Umbilical cord (tissue), 2 donors: ENCODE measurements around the gene CRIM1. TPM values are rescaled to one million over a fixed set of nuclear protein-coding genes. Genes with fewer than 3 reads are reported as not detected.
A peak's percentile ranks its signal among the peaks of the same experiment; 100 is the strongest.

Source experiments
- DNase-seq: peaks from one replicate; pipeline ENCODE4 v3.0.0-alpha.2; 2015; ENCODE audit warnings: low spot score
- total RNA-seq: library from RNA; depleted of rRNA; stranded (reverse); fragments of >200 nt; gene quantifications from one replicate; pipeline ENCODE4 v1.2.3, GENCODE V29; 2014; ENCODE audit warnings: low replicate concordance; ENCODE audit not compliant: insufficient read depth

The CRIM1 gene
- total RNA-seq, 1 donor from 2014 or later: 344 TPM

DNA sequence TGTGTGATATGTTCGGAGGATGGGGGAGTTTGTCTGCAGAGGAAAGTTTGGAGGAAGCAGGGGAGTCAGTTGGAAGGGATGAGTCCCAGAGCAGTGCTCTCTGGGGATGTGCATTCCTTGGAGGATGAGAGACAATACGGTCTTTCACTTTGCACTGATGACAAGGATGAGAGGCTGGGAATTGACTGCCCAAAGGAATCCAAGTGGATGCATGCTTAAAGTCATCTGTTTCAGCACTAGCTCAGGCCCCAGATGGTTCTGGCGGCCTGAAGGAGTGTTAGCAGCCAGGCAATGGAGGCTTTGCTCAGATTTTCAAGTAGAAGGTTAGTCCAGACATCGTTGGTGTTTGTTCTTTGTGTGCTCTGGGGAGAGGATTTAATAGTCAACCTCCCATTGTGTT lies 100.2 kb downstream of the CRIM1 start:
- DNase-seq: peak; percentile 44

DNA sequence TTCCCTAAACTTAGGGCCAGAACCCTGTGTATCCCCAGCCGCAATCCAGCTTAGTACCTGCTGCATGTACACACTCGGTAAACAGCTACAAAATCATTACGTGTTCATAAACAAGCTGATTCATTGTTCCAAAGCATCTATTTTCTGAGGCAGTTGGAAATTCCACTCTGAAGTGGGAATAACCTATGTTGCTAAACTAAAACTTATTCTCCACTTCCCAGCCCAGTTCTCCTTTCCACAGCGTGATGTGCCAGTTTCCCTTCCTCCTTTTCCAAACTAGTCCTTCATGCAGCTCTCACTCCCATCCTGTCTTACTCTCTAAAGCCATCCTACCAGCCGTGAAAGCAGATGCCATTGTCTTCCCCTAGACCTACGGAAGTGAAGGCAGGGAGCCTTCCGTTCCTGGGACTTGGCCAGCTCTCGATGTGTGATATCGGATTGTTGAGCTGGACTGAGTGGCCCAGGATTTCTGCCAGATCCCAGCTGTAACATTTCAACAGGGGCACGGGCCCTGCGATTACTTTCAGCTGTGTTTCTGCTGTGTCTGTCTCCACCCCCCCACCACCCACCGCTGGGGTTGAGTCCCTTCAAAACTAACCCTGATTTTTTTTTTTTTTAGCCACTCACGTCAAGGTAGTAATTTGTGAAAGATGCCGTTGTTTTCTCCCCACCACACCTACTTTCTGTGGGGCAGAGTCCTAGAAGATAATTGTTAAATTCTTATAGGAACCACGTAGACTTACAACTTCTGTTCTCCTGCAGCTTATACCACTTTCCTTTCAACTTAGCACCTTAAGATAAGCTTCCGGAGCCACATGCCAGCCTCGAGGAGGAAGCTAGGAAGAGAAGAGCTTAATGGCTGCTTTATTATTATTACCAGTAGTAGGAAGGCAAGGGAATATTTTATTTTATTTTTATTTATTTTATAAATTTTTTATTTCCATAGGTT lies 100.9 kb downstream of the CRIM1 start:
- peak; percentile 74 for DNase-seq

DNA sequence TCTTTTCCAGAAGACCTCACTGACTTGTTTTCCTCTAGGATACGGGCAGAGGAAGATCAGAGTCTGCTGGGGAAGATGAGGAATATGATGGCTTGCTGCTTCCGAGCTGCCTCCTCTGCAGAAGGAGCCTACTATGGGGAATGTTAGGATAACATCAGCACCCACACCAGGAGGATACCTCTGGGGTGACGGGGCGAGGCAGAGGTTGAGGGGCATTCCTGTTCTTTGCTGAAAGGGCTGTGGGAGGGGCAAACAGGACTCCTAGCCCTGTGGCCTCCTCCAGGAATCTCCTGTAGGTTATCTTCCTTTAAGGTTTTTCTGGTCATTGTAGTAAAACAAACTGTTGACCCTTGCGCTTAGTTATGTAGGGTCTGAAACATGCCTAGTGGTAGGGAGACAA lies 102.5 kb downstream of the CRIM1 start:
- DNase-seq: no peak

DNA sequence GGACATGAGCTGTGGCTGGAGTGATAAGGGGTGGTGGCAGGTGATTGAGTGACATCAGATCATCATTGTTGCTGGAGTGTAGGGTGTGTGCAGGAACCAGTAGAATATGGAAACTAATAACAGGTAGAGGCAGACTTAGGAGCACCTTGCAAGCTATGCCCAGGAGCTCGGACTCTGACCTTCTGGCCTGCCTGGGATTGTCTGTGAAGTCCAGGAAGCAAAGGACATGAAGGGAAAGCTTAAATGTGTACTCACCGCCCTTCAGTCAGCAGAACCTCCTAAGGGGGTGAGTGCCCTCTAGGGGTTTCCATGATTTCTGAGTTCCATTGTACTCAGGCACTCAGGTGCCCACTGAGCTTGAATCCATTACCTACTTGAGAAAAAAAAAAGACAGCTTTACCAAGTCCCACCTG lies 104.2 kb downstream of the CRIM1 start:
- DNase-seq: no peak

DNA sequence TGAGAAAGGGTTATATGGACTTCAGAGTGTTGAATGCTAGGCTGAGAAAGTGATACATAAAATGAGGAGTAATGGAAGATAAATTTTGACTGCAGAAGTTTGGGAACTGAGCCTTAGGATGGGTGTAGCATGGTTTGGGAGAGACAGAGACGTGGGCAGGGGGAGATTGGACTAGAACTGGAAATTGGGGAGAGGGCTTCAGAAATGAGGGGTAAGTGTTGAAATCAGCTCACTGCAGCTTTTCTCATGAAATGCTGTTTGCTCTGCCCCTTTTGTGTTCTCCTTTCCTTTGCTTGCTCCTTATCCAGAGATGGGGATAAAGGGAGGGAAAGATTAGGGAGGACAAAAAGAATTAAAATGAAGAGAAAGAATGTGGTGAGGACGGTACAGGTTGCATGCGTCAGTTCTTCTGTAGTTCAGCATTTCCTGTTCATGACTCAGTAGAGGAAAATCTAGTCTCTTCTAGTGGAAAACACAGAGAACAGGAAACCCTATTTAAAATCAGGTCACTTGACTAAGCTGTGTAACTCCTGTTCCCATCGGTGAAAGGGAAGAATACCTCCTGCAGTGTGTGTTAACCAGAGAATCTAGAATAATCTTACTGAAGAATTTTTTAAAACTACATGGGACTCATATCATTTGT lies 105.6 kb downstream of the CRIM1 start:
- peak; percentile 59 for DNase-seq

DNA sequence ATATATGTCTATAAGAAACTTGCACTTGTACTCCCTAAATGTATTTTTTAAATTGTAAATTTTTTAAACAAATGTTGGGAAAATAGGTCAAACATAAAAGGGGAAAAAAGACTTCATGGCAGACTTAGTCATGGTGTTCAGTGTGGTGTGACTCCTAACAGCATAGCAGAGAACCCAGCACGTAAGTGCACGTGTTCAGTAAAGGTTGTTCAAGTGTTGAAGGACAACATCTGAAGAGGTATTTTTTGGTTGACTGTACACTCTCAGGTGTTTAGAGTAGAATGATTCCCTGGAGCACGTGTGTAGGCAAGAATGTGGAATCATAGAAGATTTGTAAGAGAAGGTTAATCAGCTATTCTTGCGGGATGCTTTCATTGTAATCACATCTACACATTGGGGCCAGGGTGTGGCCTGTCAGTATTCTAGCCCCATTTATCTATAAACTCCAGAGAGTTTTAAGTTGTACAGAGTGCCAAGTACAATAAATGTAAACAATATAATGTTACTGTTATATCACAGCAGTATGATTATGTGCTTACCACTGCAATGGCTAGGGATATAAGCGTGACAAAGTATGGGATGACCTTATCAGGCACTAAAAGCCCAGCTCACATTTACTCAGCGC lies 106.8 kb downstream of the CRIM1 start:
- no peak for DNase-seq

DNA sequence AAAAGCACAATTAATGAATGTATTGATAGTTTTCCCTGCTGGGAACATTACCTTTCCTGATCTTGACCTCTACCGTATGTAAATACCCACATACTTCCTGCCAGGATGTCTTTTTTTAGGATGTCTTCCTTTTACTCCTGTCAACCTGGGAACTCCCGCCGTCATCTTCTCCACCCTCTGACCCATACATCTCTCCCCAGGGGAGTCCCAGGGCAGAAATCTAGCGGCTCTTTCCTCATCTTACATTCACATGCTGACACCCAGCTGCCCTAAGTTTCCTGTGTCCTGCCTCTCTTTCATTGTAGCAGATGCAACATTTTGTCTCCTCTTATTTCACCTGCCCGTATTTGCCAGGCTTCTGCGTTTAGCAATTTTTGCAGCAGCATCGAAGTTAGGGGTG lies 107.8 kb downstream of the CRIM1 start:
- no peak for DNase-seq

DNA sequence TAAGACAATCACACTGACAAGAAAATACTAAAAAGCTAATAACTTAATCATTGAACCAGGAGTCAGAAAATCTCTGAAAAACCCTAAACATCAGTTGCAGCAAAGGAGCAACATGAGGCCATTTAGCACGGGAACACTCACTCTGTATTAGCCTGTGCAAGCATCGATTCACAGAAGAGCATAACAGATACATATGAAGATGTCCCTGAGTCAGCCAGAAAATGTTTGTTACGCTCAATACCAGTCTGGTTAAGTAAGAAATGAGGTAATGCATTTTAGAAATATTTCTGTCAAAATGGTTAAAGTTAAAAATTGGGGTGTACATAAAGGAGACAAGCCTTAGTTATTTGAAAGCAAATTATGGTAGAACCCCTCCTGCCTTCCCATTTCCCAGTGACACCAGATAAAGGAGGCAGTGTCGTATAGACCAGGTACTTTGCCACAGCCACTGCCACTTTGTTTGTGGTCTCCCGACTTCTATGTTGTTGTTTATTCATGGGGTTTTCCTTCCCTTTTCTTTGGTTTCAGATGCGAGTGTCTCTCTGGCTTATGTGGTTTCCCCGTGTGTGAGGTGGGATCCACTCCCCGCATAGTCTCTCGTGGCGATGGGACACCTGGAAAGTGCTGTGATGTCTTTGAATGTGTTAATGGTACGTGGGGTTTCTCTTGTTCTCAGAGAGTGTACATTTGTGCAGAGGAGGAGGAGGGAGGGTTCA lies 108.6 kb downstream of the CRIM1 start:
- no peak for DNase-seq

DNA sequence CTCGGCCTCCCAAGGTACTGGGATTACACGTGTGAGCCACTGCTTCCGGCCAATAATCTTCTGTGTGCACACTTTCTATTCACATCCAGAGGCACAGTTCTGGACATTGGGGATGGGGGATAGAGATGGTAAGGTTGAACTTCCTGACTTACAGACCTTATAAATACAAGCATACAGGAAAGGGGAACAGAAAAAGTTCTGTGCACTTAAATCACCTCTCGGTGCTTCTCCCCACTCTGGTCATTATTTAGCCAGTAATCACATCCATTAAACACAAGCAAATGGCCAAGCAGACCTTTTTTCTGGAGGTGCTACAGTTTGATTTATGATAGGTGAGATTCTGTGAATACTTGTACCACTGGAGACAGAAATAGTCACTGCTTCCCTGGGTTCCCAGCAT lies 110.6 kb downstream of the CRIM1 start:
- no peak for DNase-seq

DNA sequence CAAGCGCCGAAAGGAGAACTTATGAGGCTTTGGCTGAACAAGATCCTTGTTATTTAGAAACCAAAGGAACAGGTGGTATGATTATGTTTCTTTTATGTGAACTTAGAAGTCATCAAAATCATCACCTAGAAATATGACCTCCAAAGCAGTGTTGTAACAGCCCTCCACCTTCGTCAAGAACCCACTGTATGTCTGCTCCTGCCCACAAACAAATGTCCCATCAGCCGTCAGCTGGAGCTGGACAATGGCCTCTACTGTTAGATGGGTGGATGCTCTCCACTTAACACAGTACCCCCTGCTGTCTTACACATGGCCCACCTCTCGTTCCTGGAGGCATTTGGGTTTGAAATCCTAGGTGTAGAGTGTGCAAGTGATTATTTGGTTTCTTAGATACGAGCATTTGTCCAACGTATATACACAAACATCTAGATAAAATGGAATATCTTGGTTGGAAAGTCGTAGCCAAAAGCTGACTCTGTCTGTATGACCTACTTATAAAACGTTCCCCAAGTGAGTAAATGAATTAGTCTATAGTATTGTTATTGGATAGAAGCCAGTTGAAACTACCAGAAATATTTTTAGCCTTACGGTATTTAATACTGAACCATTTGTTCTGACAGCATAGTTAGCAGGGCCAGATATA lies 113.0 kb downstream of the CRIM1 start:
- DNase-seq: no peak

DNA sequence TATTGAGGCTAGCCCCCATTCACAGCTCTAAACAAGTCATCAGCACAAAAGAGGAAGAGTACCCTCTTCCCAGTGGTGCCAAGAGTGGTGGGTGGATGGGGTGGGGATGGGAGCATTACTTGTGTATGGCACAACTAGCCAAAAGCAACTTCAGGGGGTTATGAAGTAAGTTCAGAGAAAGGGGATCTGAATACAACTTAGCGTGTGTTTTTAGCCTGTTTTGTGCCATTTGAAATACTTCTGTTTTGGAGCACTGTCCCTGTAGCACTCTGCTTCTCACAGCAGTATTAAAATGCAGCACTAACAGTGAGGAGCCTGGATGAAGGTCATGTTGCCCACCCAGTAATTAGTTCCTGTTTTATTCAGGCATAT lies 113.5 kb downstream of the CRIM1 start:
- DNase-seq: no peak

DNA sequence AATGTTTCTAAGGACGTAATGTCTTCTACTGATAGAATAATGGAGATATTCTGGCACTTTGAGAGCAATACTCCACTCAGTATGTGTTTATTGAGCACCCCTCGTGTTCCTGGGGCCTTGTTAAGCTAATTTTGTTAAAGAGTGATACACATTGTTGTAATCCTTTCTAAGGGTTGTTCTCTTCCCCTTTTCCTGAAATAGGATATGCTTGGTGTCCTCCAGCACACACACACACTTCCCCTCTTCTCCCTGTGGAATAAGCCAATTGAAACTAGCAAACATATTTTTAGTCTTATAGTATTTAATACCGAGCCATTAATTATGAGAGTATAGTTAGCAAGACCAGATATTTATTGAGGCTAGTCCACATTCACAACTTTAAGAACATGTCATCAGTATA lies 114.1 kb downstream of the CRIM1 start:
- no peak for DNase-seq

DNA sequence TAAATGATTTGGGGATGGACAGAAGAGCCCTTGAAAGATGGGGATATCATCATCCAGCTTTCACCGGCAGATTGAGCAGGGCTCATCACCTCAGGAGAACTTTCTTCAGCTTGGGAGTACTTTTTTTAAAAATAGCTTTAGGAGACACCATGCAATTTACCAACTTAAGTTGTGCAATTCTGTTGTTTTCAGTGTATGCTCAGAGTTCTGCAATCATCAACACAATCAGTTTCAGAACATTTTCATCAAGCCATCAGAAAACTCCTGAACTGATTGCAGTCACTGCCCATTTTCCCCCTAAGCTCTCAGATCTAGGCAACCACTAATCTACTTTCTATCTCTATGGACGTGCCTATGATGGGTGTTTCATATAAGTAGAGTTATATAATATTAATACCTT lies 117.7 kb downstream of the CRIM1 start:
- no peak for DNase-seq

DNA sequence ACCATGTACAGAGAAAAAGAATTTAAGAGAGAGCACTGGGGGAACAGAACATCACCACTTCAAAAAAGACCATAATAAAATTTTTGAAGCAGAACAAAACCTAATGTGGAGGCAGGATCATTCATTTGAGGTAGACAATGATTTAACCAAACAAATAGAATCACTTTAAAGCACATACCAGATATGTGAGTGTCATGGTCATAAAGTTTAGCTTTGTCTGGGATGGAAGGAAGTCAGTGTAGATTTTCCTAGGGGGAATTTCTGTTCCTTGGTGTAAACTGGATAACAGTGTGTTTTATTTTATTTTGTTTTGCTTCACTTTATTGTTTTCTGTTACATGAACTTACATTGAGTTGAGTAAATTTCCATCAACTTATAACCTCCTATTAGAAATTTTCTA lies 120.8 kb downstream of the CRIM1 start:
- no peak for DNase-seq

DNA sequence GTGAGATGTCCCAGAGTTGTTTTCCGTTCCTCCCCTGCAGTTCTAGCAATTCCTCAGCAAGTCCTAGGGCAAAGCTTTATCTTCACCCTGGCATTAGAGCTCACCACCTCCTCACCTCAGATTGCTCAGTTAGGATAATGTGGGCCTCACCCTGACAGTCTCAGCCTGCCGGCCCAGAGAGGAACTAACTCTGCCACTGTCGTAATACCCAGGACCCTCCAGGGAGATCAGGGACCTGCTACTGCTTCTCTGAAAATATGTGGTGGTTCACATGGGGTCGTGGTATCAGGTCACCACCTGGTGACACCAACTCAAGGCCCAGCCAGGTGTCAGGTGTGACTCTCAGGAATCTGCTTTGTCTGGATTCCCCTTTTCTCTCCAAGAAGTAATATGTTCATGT lies 121.7 kb downstream of the CRIM1 start:
- no peak for DNase-seq

DNA sequence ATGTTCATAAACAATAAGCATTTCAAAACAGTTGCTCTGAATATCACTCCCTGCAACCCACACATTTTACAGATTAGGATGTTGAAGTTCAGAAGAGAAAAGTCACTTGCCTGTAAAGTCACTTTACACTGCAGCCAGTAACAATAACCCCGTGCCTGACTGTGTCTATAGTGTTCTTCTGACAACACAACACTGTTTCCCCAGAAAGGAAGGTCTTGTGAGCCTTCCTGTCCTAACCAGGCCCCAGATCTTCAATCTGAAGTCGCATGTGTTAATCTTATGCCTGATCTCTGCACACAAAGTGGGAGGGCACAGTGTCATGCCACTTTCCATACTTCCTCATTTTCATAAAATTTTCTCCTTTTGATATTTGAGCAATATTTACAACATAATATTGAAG lies 122.2 kb downstream of the CRIM1 start:
- no peak for DNase-seq

DNA sequence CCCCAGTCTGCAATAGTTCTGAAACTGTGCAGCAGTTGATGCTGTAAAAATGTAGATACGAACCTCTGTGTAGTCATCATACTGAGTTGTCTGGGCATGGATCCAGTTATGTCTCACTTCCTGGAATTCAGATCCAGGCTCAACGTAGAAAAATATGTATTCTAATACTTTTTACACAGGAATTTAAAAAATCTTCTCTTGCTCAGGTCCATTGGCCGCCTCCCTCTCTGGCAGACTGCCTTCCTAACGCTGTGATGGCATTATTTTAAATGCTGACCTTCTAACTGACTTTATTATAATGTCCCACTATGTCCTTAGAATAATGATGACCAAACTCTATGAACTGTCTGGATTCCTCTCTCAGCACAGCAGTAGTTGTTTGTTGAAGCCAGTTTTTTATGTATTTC lies 122.8 kb downstream of the CRIM1 start:
- DNase-seq: peak; percentile 92

DNA sequence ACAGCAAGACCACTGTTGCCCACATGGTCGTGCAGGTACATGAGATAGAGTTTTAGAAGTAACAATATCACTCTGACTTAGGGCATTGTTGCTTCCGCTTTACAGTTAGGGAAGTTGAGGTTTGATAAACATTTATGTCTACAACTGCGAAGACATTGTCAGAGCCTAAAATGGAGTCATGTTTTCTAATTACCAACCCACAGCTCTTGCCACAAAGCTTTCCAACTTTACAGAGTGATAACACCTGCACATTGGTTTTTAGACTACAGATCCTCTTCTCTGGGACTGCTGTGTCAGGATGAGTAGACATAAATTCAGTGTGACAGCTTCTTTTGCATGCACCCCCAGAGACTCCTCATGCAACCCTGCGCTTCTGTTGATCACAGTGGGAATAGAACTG lies 123.4 kb downstream of the CRIM1 start:
- no peak for DNase-seq

DNA sequence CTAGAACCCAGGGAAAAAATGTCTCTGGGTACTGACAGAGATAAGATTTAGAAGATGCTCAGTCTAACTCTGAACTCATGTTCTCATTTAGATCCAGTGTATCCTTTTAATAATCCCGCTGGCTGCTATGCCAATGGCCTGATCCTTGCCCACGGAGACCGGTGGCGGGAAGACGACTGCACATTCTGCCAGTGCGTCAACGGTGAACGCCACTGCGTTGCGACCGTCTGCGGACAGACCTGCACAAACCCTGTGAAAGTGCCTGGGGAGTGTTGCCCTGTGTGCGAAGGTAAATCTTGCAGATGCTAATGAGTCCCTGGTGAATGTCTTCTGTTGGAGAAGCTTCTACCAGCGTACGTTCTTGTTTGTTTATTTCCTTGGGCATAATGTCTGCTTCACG lies 123.8 kb downstream of the CRIM1 start:
- no peak for DNase-seq

DNA sequence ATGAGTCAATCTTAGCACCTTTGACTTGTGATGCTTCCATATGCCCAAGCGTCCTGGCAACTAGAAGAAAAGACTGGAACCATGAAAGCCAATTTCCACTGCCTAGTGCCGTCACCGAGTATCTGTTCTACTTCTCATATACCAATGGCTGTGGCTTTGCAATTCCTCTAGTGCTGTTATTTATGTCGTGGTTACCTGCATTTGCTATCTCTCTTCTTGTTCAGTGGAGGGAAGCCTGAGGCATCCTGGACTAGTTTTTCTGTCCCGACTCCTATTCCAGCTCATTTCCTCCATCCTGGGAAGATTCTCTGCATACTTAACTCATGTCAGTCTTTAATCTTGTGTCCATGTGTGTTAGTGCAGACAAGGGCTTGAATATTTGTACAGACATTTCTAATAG lies 124.5 kb downstream of the CRIM1 start:
- no peak for DNase-seq

DNA sequence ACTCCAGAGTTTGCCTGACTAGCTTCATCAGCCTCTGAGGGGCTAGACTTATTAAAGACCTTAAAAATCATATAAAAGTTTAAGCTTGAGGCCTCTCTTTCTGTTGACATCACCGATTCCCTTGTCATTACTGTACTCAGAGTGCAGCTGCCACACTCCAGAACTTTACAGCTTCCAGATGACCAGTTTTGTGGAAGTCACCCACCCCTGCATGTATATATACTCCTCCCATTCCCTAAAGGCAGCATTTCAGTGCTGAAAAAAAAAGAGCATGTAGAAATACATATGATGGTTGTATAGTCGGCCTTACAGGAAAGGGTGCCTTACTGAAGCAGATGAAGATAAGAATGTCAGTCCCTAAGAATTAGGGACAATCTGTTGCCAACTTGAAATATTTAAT lies 125.1 kb downstream of the CRIM1 start:
- DNase-seq: peak; percentile 24

DNA sequence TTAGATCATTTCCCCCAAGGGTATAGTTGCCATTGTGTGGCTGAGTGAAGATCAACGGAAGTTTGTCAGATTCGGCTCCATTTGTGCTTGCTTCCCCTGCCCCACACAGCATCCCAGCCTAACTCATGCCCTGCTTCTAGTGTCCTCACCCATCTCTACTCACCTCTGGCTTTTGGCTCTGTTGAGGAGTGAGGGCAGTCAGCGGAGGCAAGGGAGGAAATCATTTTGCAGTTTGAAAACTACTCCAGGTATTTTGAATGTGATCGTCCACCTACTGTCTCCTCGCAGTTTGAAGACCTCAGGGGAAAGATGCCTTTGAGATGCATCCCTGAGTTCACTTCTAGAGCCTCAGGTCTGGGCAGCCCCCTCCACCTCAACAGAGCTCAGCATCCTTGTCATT lies 126.1 kb downstream of the CRIM1 start:
- no peak for DNase-seq
